RWPE1 (cell line): ENCODE results near the gene LRCH1.

ENCODE experiments used
- CTCF ChIA-PET: fragments of 350-600 bp; sonication (Branson Sonifier 250); formaldehyde crosslinking; extraction: SDS; loops from one replicate; lab custom pipeline; 2021; lab: Yijun Ruan, JAX
- POLR2A ChIA-PET: fragments of 400-600 bp; formaldehyde crosslinking; extraction: SDS; loops from one replicate; lab custom pipeline; 2020; ENCODE audit warnings: antibody characterized with exemption; ENCODE audit not compliant: low non-redundant PET; lab: Yijun Ruan, JAX
- DNase-seq: peaks from one replicate; pipeline ENCODE4 v3.0.0; 2012; ENCODE audit warnings: low spot score
- H3K27ac ChIP-seq: fragments of 450-650 bp; 2 replicates; pipeline ENCODE4 v1.5.1; 2017
- TF ChIP-seq, protein P1 (sequence below): fragments of 450-650 bp; conservative IDR thresholded peaks from 2 replicates; pipeline ENCODE4 v1.5.1; 2017; ENCODE audit warnings: low read depth, mild to moderate bottlenecking

Gene LRCH1

DNA sequence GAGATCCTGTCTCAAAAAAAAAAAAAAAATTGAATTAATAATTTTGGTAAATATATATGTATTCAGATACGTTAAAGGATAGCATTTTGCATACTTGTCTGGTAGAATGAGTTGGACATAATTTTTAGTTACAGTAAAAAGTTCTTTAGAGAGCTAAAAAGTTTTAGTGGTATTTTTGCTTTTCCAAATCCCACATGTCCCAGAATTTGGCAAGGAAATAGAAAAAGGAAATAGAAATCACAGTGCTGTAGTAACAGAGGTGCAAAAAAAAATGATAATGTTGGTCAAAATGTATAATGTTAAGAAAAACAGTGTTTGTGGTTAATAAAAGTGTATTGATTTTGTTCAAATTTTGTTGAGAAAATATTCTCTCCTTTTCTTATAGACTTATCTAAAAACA, 96.8 kb downstream of the LRCH1 start:
- TF ChIP-seq, protein P1, sequence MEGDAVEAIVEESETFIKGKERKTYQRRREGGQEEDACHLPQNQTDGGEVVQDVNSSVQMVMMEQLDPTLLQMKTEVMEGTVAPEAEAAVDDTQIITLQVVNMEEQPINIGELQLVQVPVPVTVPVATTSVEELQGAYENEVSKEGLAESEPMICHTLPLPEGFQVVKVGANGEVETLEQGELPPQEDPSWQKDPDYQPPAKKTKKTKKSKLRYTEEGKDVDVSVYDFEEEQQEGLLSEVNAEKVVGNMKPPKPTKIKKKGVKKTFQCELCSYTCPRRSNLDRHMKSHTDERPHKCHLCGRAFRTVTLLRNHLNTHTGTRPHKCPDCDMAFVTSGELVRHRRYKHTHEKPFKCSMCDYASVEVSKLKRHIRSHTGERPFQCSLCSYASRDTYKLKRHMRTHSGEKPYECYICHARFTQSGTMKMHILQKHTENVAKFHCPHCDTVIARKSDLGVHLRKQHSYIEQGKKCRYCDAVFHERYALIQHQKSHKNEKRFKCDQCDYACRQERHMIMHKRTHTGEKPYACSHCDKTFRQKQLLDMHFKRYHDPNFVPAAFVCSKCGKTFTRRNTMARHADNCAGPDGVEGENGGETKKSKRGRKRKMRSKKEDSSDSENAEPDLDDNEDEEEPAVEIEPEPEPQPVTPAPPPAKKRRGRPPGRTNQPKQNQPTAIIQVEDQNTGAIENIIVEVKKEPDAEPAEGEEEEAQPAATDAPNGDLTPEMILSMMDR, result no peak
- CTCF ChIA-PET, result no interaction called here
- POLR2A ChIA-PET, result no interaction called here

DNA sequence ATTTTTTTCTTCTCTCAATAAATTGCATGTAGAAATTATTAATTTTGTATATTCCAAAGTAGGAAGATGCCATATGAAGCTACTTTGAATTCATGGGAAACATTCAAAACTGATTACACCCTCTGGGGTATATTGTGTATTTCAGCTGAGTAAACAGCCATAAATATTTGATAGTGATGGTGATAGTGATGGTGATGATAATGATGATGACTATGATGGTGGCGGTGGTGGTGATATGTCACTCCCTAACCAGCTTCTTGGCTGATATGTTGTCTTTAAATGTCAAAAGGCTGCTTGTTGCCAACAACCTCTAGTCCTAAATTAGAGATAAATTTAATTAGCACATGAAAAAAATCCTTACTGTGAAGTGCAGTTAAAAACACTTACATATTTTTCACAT, 102.0 kb downstream of the LRCH1 start:
- ChIA-PET POLR2A (no interaction called here), CTCF (interaction anchor here (0.8 kb wide), 1 partner anchor 15 kb away, joined by 3 read pairs; no protein-coding TSS in a partner anchor)
- no peak overlapping the region for H3K27ac ChIP-seq
- TF ChIP-seq, protein P1, result no peak
- DNase-seq, result no peak

More for the DNA sequence above, 96.8 kb downstream of the LRCH1 start:
- DNase-seq, result no peak
- no peak overlapping the region for H3K27ac ChIP-seq

DNA sequence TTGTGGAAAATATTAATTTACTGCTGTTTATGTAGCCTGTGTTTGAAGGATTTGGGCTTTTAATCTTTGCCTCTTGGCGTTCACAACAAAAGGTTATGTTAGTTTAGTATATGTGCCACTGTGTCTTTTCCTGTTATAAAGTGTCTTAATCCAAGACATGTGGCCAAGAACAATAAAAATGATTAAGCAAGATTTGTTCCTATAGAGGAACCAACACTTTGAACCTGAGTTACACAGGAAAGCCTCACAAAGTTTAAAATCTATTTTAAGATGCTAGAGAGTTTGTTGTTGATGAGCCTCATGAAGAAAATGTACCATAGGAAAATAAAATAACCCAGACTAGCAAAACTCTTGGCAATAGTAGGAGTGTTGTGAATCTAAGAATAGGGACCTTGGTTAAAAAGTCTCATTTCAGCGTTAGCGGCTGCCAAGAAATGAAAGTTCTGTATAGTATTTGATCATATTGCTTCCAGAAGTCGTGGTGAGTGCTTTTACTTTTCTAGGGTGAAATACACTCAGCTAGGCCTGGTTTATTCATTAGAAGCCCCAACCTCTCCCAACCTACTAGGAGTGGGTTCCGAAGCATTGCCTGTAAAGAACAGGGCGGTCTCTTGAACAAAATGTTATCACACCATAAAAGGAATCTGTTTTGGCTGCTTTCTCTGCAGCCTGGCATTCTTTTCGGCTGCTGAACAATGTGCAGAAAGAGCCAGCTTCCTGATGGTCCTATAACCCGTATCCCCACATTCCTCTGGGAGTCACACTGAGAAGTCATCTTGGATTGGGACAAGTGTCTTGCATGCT, 102.6 kb downstream of the LRCH1 start:
- ChIA-PET CTCF (interaction anchor here (0.8 kb wide), 1 partner anchor 16 kb away, joined by 3 read pairs; no protein-coding TSS in a partner anchor), POLR2A (no interaction called here)
- TF ChIP-seq, protein P1, result no peak
- no peak for DNase-seq
- H3K27ac ChIP-seq, result no peak overlapping the region

DNA sequence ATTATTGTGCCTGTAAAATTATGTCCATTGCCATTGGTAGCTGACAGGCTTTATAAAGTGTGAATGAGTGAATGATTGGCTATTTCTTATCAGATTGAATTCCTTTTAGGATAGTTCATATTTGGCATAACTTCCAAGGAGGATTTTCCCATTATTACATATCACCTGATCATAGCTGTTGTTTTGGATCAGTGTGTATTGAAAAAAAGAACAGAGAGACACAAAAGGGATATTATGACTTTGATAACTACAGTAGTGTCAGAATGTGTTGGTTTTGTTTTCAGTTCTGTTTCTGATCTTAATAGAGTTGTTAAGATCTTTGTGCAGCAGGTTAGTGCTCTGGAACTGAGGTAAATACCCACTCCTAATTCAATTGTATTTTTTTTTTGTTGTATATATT, 103.8 kb downstream of the LRCH1 start:
- TF ChIP-seq, protein P1, result no peak
- POLR2A ChIA-PET, result no interaction called here
- CTCF ChIA-PET, result no interaction called here
- no peak overlapping the region for H3K27ac ChIP-seq
- DNase-seq, result no peak

DNA sequence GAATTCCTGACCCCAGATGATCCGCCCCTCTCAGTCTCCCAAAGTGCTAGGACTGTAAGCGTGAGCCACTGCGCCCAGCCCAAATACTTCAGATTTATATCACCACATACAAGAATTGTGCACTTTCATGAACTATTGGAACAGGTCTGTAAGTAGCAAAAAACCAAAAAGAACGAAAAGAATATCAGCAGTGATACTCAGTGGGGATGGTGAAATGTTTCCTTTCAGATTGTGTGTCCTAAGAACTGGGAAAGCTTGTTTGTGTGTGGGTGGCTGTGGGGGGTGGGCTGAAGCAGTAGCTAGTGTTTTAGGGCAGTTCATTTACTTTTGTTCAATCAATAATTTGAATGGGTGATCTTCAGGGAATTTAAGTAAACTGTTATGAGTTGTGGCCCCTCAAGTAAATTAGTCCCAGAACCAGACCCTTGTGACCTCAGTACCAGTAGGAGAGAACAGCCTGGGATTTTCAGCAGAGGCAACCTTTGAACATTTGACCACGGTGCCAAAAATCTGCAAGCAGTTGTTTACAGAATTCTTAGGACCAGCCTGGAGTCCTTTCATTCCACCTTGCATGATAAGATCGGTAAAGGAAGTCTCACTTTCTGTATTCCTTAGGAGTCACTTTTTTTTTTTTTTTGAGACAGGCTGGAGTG, 106.6 kb downstream of the LRCH1 start:
- TF ChIP-seq, protein P1, result no peak
- no peak for DNase-seq
- ChIA-PET POLR2A (no interaction called here), CTCF (no interaction called here)
- H3K27ac ChIP-seq, result no peak overlapping the region

DNA sequence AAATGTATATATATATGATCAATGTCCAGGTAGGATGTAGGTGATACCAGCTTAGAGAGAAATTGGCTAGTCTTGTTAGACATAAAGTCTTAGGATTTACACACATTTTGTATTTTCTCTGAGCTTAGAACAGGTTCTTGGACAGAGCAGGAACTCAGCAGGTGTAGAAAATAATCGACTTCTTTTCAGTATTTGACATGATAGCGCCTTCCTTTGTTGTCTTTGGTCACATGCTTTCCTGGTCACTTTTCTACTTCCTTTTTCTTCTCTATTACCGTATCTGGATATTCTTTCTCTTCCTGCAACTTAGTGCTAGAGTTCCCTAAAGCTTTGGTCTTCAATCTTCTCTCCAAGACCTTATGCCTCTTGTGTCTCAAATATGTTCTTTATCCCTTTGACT, 107.4 kb downstream of the LRCH1 start:
- H3K27ac ChIP-seq, result no peak overlapping the region
- DNase-seq, result no peak
- CTCF ChIA-PET, result no interaction called here
- POLR2A ChIA-PET, result no interaction called here
- TF ChIP-seq, protein P1, result no peak
